Putamen (tissue), 1 donor: ENCODE measurements around the gene CDRT4.
"Not testable (repeated sequence)": the region's sequence is repeated elsewhere in the genome, so short reads cannot be mapped to it uniquely, and the experiment has no call there.

Source experiments
- DNase-seq: peaks from one replicate; pipeline ENCODE4 v3.0.0-alpha.2; 2016; ENCODE audit warnings: low spot score

Gene CDRT4

GRCh38 chr17:15467592-15467991, at the start of gene CDRT4:
TSS of gene CDRT4 (minus strand) at chr17:15467621. CDS start at chr17:15440238, 27,383 bp downstream.
- DNase-seq = no peak

- DNase-seq = no peak
Observed at GRCh38 chr17:15516150-15516549, 48.7 kb upstream of the CDRT4 start.

GRCh38 chr17:15514469-15514868, 47.0 kb upstream of the CDRT4 start:
- DNase-seq = no peak

GRCh38 chr17:15513856-15514459, 46.5 kb upstream of the CDRT4 start:
- DNase-seq = no peak

- peak; percentile 71 for DNase-seq
Observed at GRCh38 chr17:15513058-15513791, 45.8 kb upstream of the CDRT4 start.

- DNase-seq = no peak
Observed at GRCh38 chr17:15512071-15512709, 44.8 kb upstream of the CDRT4 start.

GRCh38 chr17:15511142-15511541, 43.7 kb upstream of the CDRT4 start:
- DNase-seq = no peak

- no peak for DNase-seq
Observed at GRCh38 chr17:15510361-15510760, 42.9 kb upstream of the CDRT4 start.

GRCh38 chr17:15509095-15509494, 41.7 kb upstream of the CDRT4 start:
- no peak for DNase-seq

- no peak for DNase-seq
Observed at GRCh38 chr17:15508466-15508865, 41.0 kb upstream of the CDRT4 start.

GRCh38 chr17:15507896-15508295, 40.5 kb upstream of the CDRT4 start:
- no peak for DNase-seq

GRCh38 chr17:15507001-15507400, 39.6 kb upstream of the CDRT4 start:
- DNase-seq = no peak

GRCh38 chr17:15505708-15506107, 38.3 kb upstream of the CDRT4 start:
- not testable (repeated sequence) for DNase-seq

- DNase-seq = no peak
Observed at GRCh38 chr17:15503731-15504130, 36.3 kb upstream of the CDRT4 start.

- DNase-seq = peak; percentile 87
Observed at GRCh38 chr17:15502369-15503112, 35.1 kb upstream of the CDRT4 start.

GRCh38 chr17:15501793-15502192, 34.4 kb upstream of the CDRT4 start:
- DNase-seq = no peak

- no peak for DNase-seq
Observed at GRCh38 chr17:15501282-15501681, 33.9 kb upstream of the CDRT4 start.

- no peak for DNase-seq
Observed at GRCh38 chr17:15498107-15498506, 30.7 kb upstream of the CDRT4 start.

GRCh38 chr17:15496735-15497670, 29.6 kb upstream of the CDRT4 start:
- no peak for DNase-seq

GRCh38 chr17:15494821-15495220, 27.4 kb upstream of the CDRT4 start:
- DNase-seq = no peak

- DNase-seq = no peak
Observed at GRCh38 chr17:15493693-15494035, 26.2 kb upstream of the CDRT4 start.
